22Rv1 (cell line): ENCODE measurements around the gene KAT5.

Experiments used
- CTCF ChIP-seq: fragments of 450-650 bp; IDR thresholded peaks from 2 replicates; pipeline ENCODE4 v1.5.1; 2017; ENCODE audit warnings: mild to moderate bottlenecking
- ZFX ChIP-seq: fragments of 450-650 bp; IDR thresholded peaks from 2 replicates; pipeline ENCODE4 v1.6.1; 2017; ENCODE audit warnings: antibody characterized with exemption, borderline replicate concordance

- no peak for TF ChIP-seq CTCF
- no peak for TF ChIP-seq ZFX
Observed at GRCh38 chr11:65663639-65664200, 48.3 kb upstream of the KAT5 start.
